Duodenal mucosa (tissue), 2 donors: ENCODE results near the gene RAPGEF3.

ENCODE experiments used
- H3K27ac ChIP-seq: one replicate; pipeline ENCODE4 v1.7.0; 2013; ENCODE audit warnings: low read depth, low read length
- H3K27me3 ChIP-seq, 2 donors: one replicate each; pipeline ENCODE4 v1.7.0; 2013; ENCODE audit warnings: low read length in 2 of 2, control low read depth in 1 of 2; ENCODE audit not compliant: insufficient read depth in 2 of 2, control insufficient read depth in 1 of 2
- H3K36me3 ChIP-seq, 2 donors: one replicate each; pipeline ENCODE4 v1.7.0; 2013; ENCODE audit warnings: low read length in 2 of 2, control low read depth in 1 of 2; ENCODE audit not compliant: insufficient read depth in 2 of 2, control insufficient read depth in 1 of 2
- H3K4me1 ChIP-seq, 2 donors: one replicate each; pipeline ENCODE4 v1.7.0; 2013; ENCODE audit warnings: low read length in 2 of 2, control low read depth in 1 of 2; ENCODE audit not compliant: insufficient read depth in 2 of 2, control insufficient read depth in 1 of 2
- H3K4me3 ChIP-seq, 2 donors: one replicate each; pipeline ENCODE4 v1.7.0; 2013; ENCODE audit warnings: low read length in 2 of 2, low read depth in 1 of 2
- H3K9ac ChIP-seq, 2 donors: one replicate each; pipeline ENCODE4 v1.7.0; 2013; ENCODE audit warnings: low read length in 2 of 2, low read depth in 1 of 2
- H3K9me3 ChIP-seq, 2 donors: one replicate each; pipeline ENCODE4 v1.7.0; 2013; ENCODE audit warnings: low read length in 2 of 2, control low read depth in 1 of 2; ENCODE audit not compliant: control insufficient read depth in 1 of 2

Gene RAPGEF3

DNA sequence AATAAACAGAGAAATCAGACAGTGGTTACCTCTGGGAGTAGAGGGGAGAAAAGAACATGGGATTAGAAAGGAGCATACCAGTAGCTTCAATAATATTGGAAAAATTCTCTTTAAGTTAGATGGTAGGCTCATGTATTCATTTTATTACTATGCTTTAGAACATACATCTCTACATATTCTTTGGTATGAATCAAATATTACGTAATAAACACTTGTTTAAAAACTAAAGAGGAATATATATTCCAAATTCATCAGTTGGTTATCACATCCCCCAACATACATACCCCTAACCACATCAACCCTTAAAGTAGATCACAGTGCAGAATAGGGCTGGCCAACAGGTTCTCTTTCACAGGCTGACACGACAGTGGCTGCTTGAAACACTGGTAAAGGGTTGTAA lies 58.4 kb downstream of the RAPGEF3 start:
- Histone ChIP-seq H3K4me3 (no peak overlapping the region), H3K9ac (no peak overlapping the region), H3K27ac (no peak overlapping the region), H3K27me3 (no peaks in the 10 kb centered on the region), H3K9me3 (no peaks in the 10 kb centered on the region), H3K4me1 (peaks cover 4 to 7% of the 10 kb centered on the region in 2 donors), H3K36me3 (peaks cover 3 to 10% of the 10 kb centered on the region in 2 donors)

DNA sequence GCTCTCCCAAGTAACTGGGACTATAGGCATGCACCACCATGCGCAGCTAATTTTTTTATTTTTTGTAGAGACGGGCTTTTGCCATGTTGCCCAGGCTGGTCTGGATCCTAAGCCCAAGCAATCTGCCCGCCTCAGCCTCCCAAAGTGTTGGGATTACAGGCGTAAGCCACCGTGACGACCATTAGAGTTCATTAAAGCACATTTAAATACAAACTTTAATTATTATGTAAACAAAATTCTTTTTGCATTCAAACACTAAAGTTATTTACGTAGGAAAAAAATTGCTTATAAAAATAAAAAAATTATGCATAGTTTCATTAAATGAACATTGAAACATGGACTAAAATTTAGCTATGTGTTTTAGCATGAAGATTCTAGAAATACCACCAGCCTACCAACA lies 60.0 kb downstream of the RAPGEF3 start:
- no peaks in the 10 kb centered on the region for H3K9me3 ChIP-seq
- no peak overlapping the region for H3K4me3 ChIP-seq
- no peak overlapping the region for H3K27ac ChIP-seq
- H3K36me3 ChIP-seq = peaks cover 5 to 14% of the 10 kb centered on the region in 2 donors
- no peaks in the 10 kb centered on the region for H3K4me1 ChIP-seq
- H3K27me3 ChIP-seq = no peaks in the 10 kb centered on the region
- no peak overlapping the region for H3K9ac ChIP-seq

DNA sequence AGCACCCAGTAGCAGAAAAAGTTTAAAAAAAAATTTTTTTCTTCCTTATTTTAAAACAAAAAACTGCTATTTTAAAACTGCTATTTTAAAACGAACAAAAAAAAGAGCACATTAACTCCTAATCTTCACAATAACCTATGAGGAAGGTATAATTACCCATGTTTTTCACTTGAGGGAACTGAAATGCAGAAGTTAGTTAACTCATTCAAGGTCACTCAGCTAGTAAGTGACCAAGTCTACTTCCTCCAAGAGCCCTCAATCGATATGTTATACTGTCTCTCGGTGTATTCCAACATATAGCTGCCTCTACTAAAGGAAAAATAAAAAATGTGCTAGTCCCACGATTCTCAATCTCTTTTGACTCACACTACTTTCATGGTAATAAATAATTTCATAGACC lies 60.6 kb downstream of the RAPGEF3 start:
- H3K27ac ChIP-seq = no peak overlapping the region
- H3K9ac ChIP-seq = no peak overlapping the region
- H3K27me3 ChIP-seq = no peaks in the 10 kb centered on the region
- no peaks in the 10 kb centered on the region for H3K9me3 ChIP-seq
- no peak overlapping the region for H3K4me3 ChIP-seq
- H3K4me1 ChIP-seq = no peaks in the 10 kb centered on the region
- peaks cover 5 to 14% of the 10 kb centered on the region in 2 donors for H3K36me3 ChIP-seq

DNA sequence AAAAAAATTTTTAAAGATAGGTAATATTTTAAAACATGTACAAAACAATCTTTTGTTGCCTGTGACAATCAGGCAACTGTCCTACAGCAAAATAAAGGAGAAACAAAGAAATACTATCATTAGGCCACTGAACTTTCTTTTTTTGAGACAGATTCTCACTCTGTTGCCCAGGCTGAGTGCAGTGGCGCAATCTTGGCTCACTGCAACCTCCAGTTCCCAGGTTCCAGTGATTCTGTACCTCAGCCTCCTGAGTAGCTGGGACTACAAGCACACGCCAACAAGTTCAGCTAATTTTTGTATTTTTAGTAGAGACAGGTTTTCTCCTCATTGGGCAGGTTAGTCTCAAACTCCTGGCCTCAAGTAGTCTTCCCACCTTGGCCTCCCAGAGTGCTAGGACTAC lies 69.5 kb downstream of the RAPGEF3 start:
- Histone ChIP-seq H3K4me1 (no peaks in the 10 kb centered on the region), H3K4me3 (no peak overlapping the region), H3K27me3 (no peaks in the 10 kb centered on the region), H3K9ac (no peak overlapping the region), H3K9me3 (no peaks in the 10 kb centered on the region), H3K36me3 (peaks cover 1 to 20% of the 10 kb centered on the region in 2 donors), H3K27ac (no peak overlapping the region)

DNA sequence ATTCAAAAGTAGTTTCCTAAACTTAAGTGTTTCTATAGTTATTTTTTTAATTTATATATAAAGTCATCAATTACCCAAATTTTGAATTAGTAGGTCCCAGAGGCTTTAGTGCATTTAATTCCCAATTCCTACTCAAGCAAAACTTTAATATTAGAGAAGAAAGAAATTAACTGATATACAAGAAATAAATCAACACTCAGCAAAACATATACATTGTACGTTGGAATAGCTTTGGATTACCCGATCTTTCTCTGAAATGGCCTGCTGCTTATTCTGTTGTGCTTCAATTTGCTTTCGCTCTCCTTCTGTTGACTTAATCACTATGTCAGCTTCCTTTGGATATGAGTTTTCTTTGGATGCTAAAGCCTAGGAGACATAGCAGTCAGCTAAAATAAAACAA lies 71.0 kb downstream of the RAPGEF3 start:
- no peaks in the 10 kb centered on the region for H3K27me3 ChIP-seq
- H3K9me3 ChIP-seq = no peaks in the 10 kb centered on the region
- H3K27ac ChIP-seq = no peak overlapping the region
- no peak overlapping the region for H3K9ac ChIP-seq
- H3K36me3 ChIP-seq = peaks cover 5 to 32% of the 10 kb centered on the region in 2 donors
- H3K4me1 ChIP-seq = no peaks in the 10 kb centered on the region
- H3K4me3 ChIP-seq = no peak overlapping the region

DNA sequence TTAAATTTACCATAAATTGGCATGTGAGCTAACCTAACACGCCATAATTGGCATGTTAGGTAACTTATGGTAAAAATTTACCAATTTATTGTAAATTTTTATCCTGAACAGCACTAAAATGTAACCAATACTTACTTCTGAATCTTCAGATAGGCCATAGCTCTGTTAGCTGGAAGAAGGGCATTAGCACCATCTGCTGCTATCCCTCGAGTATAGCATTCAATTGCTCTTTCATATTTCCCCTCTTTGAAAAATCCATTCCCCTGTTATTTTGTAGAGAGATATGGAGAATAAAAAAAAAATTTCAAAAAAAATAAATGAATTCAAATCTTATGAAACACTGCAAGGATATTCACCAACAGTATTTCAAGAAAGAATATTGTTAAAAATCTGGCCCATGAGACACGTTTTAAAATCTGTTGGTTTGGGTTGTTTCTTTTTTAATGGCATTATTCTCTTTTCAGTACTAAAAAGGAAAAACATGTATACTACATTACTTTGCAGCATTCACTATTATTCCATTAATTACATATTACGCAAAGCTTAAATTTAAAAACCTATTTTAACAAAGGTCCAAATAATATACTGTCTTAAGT lies 71.9 kb downstream of the RAPGEF3 start:
- Histone ChIP-seq H3K4me3 (no peak overlapping the region), H3K9ac (no peak overlapping the region), H3K4me1 (no peaks in the 10 kb centered on the region), H3K27me3 (no peaks in the 10 kb centered on the region), H3K9me3 (no peaks in the 10 kb centered on the region), H3K36me3 (peaks cover 5 to 26% of the 10 kb centered on the region in 2 donors), H3K27ac (no peak overlapping the region)
